OCI-LY7 (cell line): ENCODE data around the gene TSC22D2. TPM values are rescaled to one million over a fixed set of nuclear protein-coding genes. Genes with fewer than 3 reads are reported as not detected.

ENCODE experiments used
- BruUV-seq: library from RNA; stranded (reverse); fragments of 400-500 nt; replicated peaks from 2 replicates; lab custom pipeline; 2021; lab: Mats Ljungman, UMichigan
- CTCF ChIA-PET: fragments of 300-600 bp; sonication (Branson Sonifier 250); formaldehyde crosslinking; loops from one replicate; lab custom pipeline; 2022; ENCODE audit warnings: antibody characterized with exemption; ENCODE audit not compliant: unreplicated experiment; lab: Charles Lee
- POLR2A ChIA-PET: fragments of 300-600 bp; sonication (Branson Sonifier 250); formaldehyde crosslinking; loops from one replicate; lab custom pipeline; 2022; ENCODE audit warnings: antibody characterized with exemption; lab: Charles Lee
- DNase-seq: peaks from one replicate; pipeline ENCODE4 v3.0.0-alpha.2; 2015; ENCODE audit warnings: low spot score
- H2AFZ ChIP-seq: fragments of 200-600 bp; sonication (generic), shearing (Covaris generic); 2 replicates; pipeline ENCODE4 v1.6.1; 2014; ENCODE audit warnings: mild to moderate bottlenecking, antibody characterized with exemption, low read length, moderate library complexity
- H3K27ac ChIP-seq: fragments of 200-600 bp; sonication (generic); 2 replicates; pipeline ENCODE4 v1.5.1; 2014; ENCODE audit warnings: mixed run types, low read depth, mild to moderate bottlenecking, moderate library complexity, low read length, inconsistent platforms; ENCODE audit not compliant: poor library complexity, severe bottlenecking
- H3K36me3 ChIP-seq: fragments of 200-600 bp; sonication (generic); 2 replicates; pipeline ENCODE4 v1.6.1; 2014; ENCODE audit warnings: mild to moderate bottlenecking, antibody characterized with exemption, low read length, moderate library complexity, mixed read lengths; ENCODE audit not compliant: insufficient read depth
- H3K4me1 ChIP-seq: fragments of 200-600 bp; sonication (generic); 2 replicates; pipeline ENCODE4 v1.5.1; 2014; ENCODE audit warnings: mild to moderate bottlenecking, low read length; ENCODE audit not compliant: insufficient read depth, poor library complexity, severe bottlenecking
- H3K4me2 ChIP-seq: fragments of 200-600 bp; sonication (generic); 2 replicates; pipeline ENCODE4 v1.6.1; 2014; ENCODE audit warnings: mild to moderate bottlenecking, low read length
- H3K4me3 ChIP-seq: fragments of 200-600 bp; sonication (generic); 2 replicates; pipeline ENCODE4 v1.5.1; 2014; ENCODE audit warnings: mild to moderate bottlenecking, low read depth, low read length; ENCODE audit not compliant: poor library complexity, severe bottlenecking
- H3K79me2 ChIP-seq: fragments of 200-600 bp; sonication (generic); 2 replicates; pipeline ENCODE4 v1.6.1; 2016; ENCODE audit warnings: low read depth, mild to moderate bottlenecking, low read length, moderate library complexity, mixed read lengths; ENCODE audit not compliant: insufficient read depth
- H3K9me2 ChIP-seq: fragments of 200-600 bp; sonication (generic); 2 replicates; pipeline ENCODE4 v1.6.1; 2016; ENCODE audit warnings: mild to moderate bottlenecking, low read length, mixed read lengths; ENCODE audit not compliant: insufficient read depth
- H3K9me3 ChIP-seq: fragments of 200-600 bp; sonication (generic); 2 replicates; pipeline ENCODE4 v1.6.1; 2014; ENCODE audit warnings: mild to moderate bottlenecking, mixed run types, low read length, mixed read lengths
- H4K20me1 ChIP-seq: fragments of 200-600 bp; sonication (generic); 2 replicates; pipeline ENCODE4 v1.6.1; 2014; ENCODE audit warnings: mild to moderate bottlenecking, antibody characterized with exemption, low read length, moderate library complexity, mixed read lengths; ENCODE audit not compliant: insufficient read depth
- EZH2phosphoT487 ChIP-seq: fragments of 200-600 bp; sonication (generic); IDR thresholded peaks from 2 replicates; pipeline ENCODE4 v1.6.1; 2018; ENCODE audit warnings: low read depth, borderline replicate concordance, mild to moderate bottlenecking, mixed run types, antibody characterized with exemption, low read length, moderate library complexity, mixed read lengths
- intact Hi-C: fragments of 100-400 bp; cut with micrococcal nuclease; formaldehyde crosslinking; loops from one replicate; pipeline ENCODE4 v1.10.0; 2022; ENCODE audit not compliant: unreplicated experiment
- total RNA-seq, 2 experiments: library from RNA; depleted of rRNA in 1 of 2; stranded (reverse); fragments of >200 nt in 1 of 2; shearing (Covaris generic) in 1 of 2; gene quantifications; 2 replicates each; pipeline ENCODE4 v1.2.3, GENCODE V29; 2014 to 2022
- TF ChIP-seq, protein P1 (sequence below): fragments of 200-600 bp; sonication (generic); conservative IDR thresholded peaks from 2 replicates; pipeline ENCODE4 v1.5.1; 2014; ENCODE audit warnings: mild to moderate bottlenecking, antibody characterized with exemption, low read length, moderate library complexity, mixed read lengths

The TSC22D2 gene
- total RNA-seq, 2 experiments from 2014 or later = 5.9 to 24.2 TPM

- H3K4me1 ChIP-seq = no peaks in the 10 kb centered on the region
- CTCF ChIA-PET = interaction anchor here (0.6 kb wide), 1 partner anchor 24 kb away, joined by 3 read pairs; no protein-coding TSS in a partner anchor
- H3K9me2 ChIP-seq = no peaks in the 10 kb centered on the region
- H3K79me2 ChIP-seq = peaks cover 21% of the 10 kb centered on the region; the same call in 1 of the 2 replicates
- H2AFZ ChIP-seq = no peak overlapping the region
- peaks cover 6% of the 10 kb centered on the region; the same call in 1 of the 2 replicates for H4K20me1 ChIP-seq
- intact Hi-C loops = no loop called here
- no peaks in the 10 kb centered on the region for H3K9me3 ChIP-seq
- peaks cover 9% of the 10 kb centered on the region; the same call in 1 of the 2 replicates for H3K36me3 ChIP-seq
- TF ChIP-seq EZH2phosphoT487 = no peak
- TF ChIP-seq, protein P1, sequence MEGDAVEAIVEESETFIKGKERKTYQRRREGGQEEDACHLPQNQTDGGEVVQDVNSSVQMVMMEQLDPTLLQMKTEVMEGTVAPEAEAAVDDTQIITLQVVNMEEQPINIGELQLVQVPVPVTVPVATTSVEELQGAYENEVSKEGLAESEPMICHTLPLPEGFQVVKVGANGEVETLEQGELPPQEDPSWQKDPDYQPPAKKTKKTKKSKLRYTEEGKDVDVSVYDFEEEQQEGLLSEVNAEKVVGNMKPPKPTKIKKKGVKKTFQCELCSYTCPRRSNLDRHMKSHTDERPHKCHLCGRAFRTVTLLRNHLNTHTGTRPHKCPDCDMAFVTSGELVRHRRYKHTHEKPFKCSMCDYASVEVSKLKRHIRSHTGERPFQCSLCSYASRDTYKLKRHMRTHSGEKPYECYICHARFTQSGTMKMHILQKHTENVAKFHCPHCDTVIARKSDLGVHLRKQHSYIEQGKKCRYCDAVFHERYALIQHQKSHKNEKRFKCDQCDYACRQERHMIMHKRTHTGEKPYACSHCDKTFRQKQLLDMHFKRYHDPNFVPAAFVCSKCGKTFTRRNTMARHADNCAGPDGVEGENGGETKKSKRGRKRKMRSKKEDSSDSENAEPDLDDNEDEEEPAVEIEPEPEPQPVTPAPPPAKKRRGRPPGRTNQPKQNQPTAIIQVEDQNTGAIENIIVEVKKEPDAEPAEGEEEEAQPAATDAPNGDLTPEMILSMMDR = no peak
- POLR2A ChIA-PET = interaction anchor here (0.6 to 3.3 kb wide), 7 partner anchors 8 to 427 kb away, joined by 3 to 16 read pairs (median 3); no protein-coding TSS in a partner anchor
- no TSS peak for BruUV-seq
- H3K4me3 ChIP-seq = no peak overlapping the region
- H3K27ac ChIP-seq = no peak overlapping the region
- DNase-seq = no peak
- H3K4me2 ChIP-seq = no peak overlapping the region
These were observed 25.2 kb downstream of the TSC22D2 start for GRCh38 chr3:150433347-150433746.

- intact Hi-C loops = no loop called here
- H3K4me1 ChIP-seq = no peaks in the 10 kb centered on the region
- peaks cover 9% of the 10 kb centered on the region; the same call in 1 of the 2 replicates for H3K36me3 ChIP-seq
- peaks cover 5% of the 10 kb centered on the region; the same call in 1 of the 2 replicates for H4K20me1 ChIP-seq
- H3K9me3 ChIP-seq = no peaks in the 10 kb centered on the region
- H3K4me2 ChIP-seq = no peak overlapping the region
- ChIA-PET POLR2A (interaction anchor here (0.9 to 3.3 kb wide), 7 partner anchors 9 to 37 kb away, joined by 3 to 16 read pairs (median 6); no protein-coding TSS in a partner anchor), CTCF (no interaction called here)
- TF ChIP-seq, protein P1 = no peak
- no peak for TF ChIP-seq EZH2phosphoT487
- H3K79me2 ChIP-seq = peaks cover 21% of the 10 kb centered on the region; the same call in 1 of the 2 replicates
- H2AFZ ChIP-seq = no peak overlapping the region
- H3K4me3 ChIP-seq = no peak overlapping the region
- no peak for DNase-seq
- no peak overlapping the region for H3K27ac ChIP-seq
- H3K9me2 ChIP-seq = no peaks in the 10 kb centered on the region
- BruUV-seq = no TSS peak
These were observed 26.1 kb downstream of the TSC22D2 start for GRCh38 chr3:150434234-150434633.

DNA sequence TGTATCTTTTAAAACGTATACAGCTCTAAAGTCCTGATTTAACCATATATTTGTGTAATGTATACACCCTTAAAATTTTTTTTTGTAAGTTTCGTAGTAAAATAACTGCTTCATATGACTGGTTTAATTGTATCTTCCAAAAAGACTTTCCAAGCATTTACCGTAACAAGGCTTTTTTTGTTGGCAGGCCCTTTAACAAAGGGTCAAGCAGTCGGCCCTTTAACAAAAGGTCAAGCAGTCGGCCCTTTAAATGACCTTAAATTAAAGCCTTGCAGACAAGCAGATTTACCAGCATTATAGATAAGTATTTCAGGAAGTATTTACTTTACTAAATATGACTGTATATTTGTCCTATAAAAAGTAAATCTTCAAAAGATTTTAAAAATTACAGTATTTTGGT lies 28.1 kb downstream of the TSC22D2 start:
- Histone ChIP-seq H3K27ac (no peak overlapping the region), H3K4me2 (no peak overlapping the region), H3K9me2 (no peaks in the 10 kb centered on the region), H3K36me3 (peaks cover 4% of the 10 kb centered on the region), H3K9me3 (no peaks in the 10 kb centered on the region), H2AFZ (no peak overlapping the region), H3K4me3 (no peak overlapping the region), H3K4me1 (no peaks in the 10 kb centered on the region), H4K20me1 (no peaks in the 10 kb centered on the region), H3K79me2 (peaks cover 21% of the 10 kb centered on the region; the same call in 1 of the 2 replicates)
- TF ChIP-seq, protein P1 = no peak
- TF ChIP-seq EZH2phosphoT487 = no peak
- no TSS peak for BruUV-seq
- CTCF ChIA-PET = no interaction called here
- no peak for DNase-seq
- intact Hi-C loops = no loop called here
- POLR2A ChIA-PET = interaction anchor here (0.7 kb wide), 1 partner anchor 356 kb away, joined by 3 read pairs; no protein-coding TSS in a partner anchor
